ENCODE results near the gene THRB.

The THRB gene

DNA sequence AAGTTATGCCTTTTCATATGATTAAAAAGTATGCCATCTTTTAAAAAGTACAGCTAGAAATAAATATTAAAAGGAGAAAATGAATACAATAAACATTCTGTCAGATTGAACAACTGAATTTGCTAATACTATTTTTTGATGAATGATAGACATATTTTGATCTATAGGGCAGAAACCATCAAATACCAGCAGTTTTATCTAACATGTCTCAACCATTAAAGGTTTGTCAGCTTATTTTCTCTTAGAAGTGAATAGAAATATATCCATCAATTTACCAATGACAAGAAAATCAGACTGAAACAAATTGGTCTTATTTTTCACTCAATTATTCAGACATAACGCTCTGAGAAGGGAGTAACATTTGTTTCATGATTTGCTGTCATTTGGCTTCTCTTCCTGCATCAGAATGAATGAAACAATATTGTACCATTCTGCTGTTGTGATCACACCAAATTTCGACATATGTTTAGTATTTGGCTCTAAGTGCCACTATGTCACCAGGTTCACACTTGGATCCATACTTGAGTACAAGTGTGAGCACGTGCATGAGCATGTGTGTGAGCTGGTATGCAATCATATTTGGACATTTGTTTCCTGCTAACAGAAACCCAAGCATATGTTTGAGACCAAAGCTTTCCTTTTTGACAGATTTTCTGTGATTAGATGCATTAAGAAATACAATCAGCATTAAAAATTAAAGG lies 86.5 kb downstream of the THRB start:
- H3K4me1 ChIP-seq (ENCODE audit: control insufficient read depth, insufficient read depth, low read length): no peaks in the 10 kb centered on the region
- no peaks in the 10 kb centered on the region for H3K9me3 ChIP-seq (ENCODE audit: control insufficient read depth, insufficient read depth, low read depth, low read length)
- CTCF ChIA-PET: no interaction called here

DNA sequence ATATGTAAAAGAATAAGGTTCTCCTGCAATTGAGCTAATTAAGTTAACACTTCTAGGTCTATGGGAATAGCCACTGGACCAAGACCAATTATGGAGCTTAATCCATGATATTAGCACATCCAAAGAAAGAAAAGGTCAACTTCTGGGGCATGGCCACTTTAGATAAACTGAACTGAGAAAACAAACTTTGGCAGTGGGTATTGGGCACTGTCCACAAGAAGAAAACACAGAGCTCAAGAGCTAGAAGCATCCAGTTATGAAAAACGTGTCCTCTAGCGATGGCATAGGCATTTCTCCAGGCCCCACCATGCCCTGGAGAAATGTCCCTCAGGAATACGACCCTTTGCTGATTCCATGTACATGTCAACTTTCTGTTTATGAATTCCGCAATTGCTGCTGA lies 87.8 kb downstream of the THRB start:
- Histone ChIP-seq H3K9me3 (ENCODE audit: control insufficient read depth, insufficient read depth, low read depth, low read length) (no peaks in the 10 kb centered on the region), H3K4me3 (ENCODE audit: low read depth, low read length) (no peak overlapping the region), H3K36me3 (ENCODE audit: control insufficient read depth in 2 of 2, insufficient read depth in 1 of 2, low read length in 2 of 2) (no peaks in the 10 kb centered on the region), H3K27ac (ENCODE audit: extremely low read depth, low read depth, low read length) (no peak overlapping the region), H3K4me1 (ENCODE audit: control insufficient read depth, insufficient read depth, low read length) (peaks cover 2% of the 10 kb centered on the region; the same call in 1 of the 2 replicates)
- TF ChIP-seq ZNF837 (tag by site-specific recombination; IDR thresholded peaks at IDR 0.05) (no peak), ZNF157 (tag by site-specific recombination; IDR thresholded peaks at IDR 0.05) (no peak), ZFP69B (tag by site-specific recombination; IDR thresholded peaks at IDR 0.05) (no peak), ZNF394 (tag by site-specific recombination; IDR thresholded peaks at IDR 0.05; ENCODE audit: borderline replicate concordance) (no peak)
- TF ChIP-seq, protein P1, sequence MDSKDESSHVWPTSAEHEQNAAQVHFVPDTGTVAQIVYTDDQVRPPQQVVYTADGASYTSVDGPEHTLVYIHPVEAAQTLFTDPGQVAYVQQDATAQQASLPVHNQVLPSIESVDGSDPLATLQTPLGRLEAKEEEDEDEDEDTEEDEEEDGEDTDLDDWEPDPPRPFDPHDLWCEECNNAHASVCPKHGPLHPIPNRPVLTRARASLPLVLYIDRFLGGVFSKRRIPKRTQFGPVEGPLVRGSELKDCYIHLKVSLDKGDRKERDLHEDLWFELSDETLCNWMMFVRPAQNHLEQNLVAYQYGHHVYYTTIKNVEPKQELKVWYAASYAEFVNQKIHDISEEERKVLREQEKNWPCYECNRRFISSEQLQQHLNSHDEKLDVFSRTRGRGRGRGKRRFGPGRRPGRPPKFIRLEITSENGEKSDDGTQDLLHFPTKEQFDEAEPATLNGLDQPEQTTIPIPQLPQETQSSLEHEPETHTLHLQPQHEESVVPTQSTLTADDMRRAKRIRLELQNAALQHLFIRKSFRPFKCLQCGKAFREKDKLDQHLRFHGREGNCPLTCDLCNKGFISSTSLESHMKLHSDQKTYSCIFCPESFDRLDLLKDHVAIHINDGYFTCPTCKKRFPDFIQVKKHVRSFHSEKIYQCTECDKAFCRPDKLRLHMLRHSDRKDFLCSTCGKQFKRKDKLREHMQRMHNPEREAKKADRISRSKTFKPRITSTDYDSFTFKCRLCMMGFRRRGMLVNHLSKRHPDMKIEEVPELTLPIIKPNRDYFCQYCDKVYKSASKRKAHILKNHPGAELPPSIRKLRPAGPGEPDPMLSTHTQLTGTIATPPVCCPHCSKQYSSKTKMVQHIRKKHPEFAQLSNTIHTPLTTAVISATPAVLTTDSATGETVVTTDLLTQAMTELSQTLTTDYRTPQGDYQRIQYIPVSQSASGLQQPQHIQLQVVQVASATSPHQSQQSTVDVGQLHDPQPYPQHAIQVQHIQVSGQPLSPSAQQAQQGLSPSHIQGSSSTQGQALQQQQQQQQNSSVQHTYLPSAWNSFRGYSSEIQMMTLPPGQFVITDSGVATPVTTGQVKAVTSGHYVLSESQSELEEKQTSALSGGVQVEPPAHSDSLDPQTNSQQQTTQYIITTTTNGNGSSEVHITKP (tag by site-specific recombination; IDR thresholded peaks at IDR 0.05): no peak
- ChIA-PET CTCF (no interaction called here), POLR2A (no interaction called here)

More for the DNA sequence above, 86.5 kb downstream of the THRB start:
- POLR2A ChIA-PET: no interaction called here
- no peak overlapping the region for H3K4me3 ChIP-seq (ENCODE audit: low read depth, low read length)
- no peak overlapping the region for H3K27ac ChIP-seq (ENCODE audit: extremely low read depth, low read depth, low read length)
- TF ChIP-seq ZNF311 (tag by site-specific recombination; IDR thresholded peaks at IDR 0.05; ENCODE audit: borderline replicate concordance) (no peak), ZNF157 (tag by site-specific recombination; IDR thresholded peaks at IDR 0.05) (no peak), MZF1 (tag by site-specific recombination; IDR thresholded peaks at IDR 0.05; ENCODE audit: borderline replicate concordance) (no peak), ZNF175 (tag by site-specific recombination; IDR thresholded peaks at IDR 0.05) (no peak)
- TF ChIP-seq, protein P2, sequence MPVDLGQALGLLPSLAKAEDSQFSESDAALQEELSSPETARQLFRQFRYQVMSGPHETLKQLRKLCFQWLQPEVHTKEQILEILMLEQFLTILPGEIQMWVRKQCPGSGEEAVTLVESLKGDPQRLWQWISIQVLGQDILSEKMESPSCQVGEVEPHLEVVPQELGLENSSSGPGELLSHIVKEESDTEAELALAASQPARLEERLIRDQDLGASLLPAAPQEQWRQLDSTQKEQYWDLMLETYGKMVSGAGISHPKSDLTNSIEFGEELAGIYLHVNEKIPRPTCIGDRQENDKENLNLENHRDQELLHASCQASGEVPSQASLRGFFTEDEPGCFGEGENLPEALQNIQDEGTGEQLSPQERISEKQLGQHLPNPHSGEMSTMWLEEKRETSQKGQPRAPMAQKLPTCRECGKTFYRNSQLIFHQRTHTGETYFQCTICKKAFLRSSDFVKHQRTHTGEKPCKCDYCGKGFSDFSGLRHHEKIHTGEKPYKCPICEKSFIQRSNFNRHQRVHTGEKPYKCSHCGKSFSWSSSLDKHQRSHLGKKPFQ (tag by site-specific recombination; IDR thresholded peaks at IDR 0.05): 0 out of 2 replicates have a peak, but pooled peaks have one; percentile 47
- no peaks in the 10 kb centered on the region for H3K36me3 ChIP-seq (ENCODE audit: control insufficient read depth in 2 of 2, insufficient read depth in 1 of 2, low read length in 2 of 2)

DNA sequence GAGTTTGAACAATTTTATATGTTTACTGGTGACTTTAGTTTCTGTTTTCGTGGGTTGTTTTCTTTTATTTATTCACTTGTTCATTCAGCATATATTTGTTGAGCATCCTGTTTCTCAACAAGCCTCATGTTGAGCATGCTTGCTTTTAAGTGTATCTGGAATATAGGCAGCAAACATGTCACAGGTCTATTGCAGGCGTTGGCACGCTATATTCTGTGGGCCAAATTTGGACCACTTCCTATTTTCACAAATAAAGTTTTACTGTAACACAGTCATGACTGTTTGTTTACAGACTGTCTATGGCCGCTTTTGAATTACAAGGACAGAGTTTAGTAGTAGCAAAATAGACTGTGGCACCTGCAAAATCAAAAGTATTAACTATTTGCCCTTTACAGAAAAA lies 89.6 kb downstream of the THRB start:
- ChIA-PET POLR2A (no interaction called here), CTCF (no interaction called here)
- Histone ChIP-seq H3K36me3 (ENCODE audit: control insufficient read depth in 2 of 2, insufficient read depth in 1 of 2, low read length in 2 of 2) (no peaks in the 10 kb centered on the region), H3K4me1 (ENCODE audit: control insufficient read depth, insufficient read depth, low read length) (peaks cover 13% of the 10 kb centered on the region), H3K9me3 (ENCODE audit: control insufficient read depth, insufficient read depth, low read depth, low read length) (no peaks in the 10 kb centered on the region), H3K27ac (ENCODE audit: extremely low read depth, low read depth, low read length) (no peak overlapping the region), H3K4me3 (ENCODE audit: low read depth, low read length) (no peak overlapping the region)
- no peak for TF ChIP-seq ZNF239 (tag by site-specific recombination; IDR thresholded peaks at IDR 0.05)
- TF ChIP-seq, protein P3, sequence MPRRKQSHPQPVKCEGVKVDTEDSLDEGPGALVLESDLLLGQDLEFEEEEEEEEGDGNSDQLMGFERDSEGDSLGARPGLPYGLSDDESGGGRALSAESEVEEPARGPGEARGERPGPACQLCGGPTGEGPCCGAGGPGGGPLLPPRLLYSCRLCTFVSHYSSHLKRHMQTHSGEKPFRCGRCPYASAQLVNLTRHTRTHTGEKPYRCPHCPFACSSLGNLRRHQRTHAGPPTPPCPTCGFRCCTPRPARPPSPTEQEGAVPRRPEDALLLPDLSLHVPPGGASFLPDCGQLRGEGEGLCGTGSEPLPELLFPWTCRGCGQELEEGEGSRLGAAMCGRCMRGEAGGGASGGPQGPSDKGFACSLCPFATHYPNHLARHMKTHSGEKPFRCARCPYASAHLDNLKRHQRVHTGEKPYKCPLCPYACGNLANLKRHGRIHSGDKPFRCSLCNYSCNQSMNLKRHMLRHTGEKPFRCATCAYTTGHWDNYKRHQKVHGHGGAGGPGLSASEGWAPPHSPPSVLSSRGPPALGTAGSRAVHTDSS (tag by site-specific recombination; IDR thresholded peaks at IDR 0.05): no peak
- TF ChIP-seq, protein P4, sequence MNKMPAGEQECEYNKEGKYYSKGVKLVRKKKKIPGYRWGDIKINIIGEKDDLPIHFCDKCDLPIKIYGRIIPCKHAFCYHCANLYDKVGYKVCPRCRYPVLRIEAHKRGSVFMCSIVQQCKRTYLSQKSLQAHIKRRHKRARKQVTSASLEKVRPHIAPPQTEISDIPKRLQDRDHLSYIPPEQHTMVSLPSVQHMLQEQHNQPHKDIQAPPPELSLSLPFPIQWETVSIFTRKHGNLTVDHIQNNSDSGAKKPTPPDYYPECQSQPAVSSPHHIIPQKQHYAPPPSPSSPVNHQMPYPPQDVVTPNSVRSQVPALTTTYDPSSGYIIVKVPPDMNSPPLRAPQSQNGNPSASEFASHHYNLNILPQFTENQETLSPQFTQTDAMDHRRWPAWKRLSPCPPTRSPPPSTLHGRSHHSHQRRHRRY (tag by site-specific recombination; IDR thresholded peaks at IDR 0.05): no peak
- TF ChIP-seq ZXDB (tag by site-specific recombination; IDR thresholded peaks at IDR 0.05): no peak
- TF ChIP-seq, protein P5, sequence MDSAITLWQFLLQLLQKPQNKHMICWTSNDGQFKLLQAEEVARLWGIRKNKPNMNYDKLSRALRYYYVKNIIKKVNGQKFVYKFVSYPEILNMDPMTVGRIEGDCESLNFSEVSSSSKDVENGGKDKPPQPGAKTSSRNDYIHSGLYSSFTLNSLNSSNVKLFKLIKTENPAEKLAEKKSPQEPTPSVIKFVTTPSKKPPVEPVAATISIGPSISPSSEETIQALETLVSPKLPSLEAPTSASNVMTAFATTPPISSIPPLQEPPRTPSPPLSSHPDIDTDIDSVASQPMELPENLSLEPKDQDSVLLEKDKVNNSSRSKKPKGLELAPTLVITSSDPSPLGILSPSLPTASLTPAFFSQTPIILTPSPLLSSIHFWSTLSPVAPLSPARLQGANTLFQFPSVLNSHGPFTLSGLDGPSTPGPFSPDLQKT (IDR thresholded peaks at IDR 0.05; ENCODE audit: borderline replicate concordance, low read depth, low read length): no peak
- TF ChIP-seq ZNF623 (tag by site-specific recombination; IDR thresholded peaks at IDR 0.05): no peak
- no peak for TF ChIP-seq PRDM1 (tag by site-specific recombination; IDR thresholded peaks at IDR 0.05)
- TF ChIP-seq ZNF548 (tag by site-specific recombination; IDR thresholded peaks at IDR 0.05): no peak
- no peak for TF ChIP-seq ZNF174 (tag by site-specific recombination; IDR thresholded peaks at IDR 0.05)
- TF ChIP-seq, protein P6, sequence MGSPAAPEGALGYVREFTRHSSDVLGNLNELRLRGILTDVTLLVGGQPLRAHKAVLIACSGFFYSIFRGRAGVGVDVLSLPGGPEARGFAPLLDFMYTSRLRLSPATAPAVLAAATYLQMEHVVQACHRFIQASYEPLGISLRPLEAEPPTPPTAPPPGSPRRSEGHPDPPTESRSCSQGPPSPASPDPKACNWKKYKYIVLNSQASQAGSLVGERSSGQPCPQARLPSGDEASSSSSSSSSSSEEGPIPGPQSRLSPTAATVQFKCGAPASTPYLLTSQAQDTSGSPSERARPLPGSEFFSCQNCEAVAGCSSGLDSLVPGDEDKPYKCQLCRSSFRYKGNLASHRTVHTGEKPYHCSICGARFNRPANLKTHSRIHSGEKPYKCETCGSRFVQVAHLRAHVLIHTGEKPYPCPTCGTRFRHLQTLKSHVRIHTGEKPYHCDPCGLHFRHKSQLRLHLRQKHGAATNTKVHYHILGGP (tag by site-specific recombination; IDR thresholded peaks at IDR 0.05): no peak
- TF ChIP-seq ZNF426 (tag by site-specific recombination; IDR thresholded peaks at IDR 0.05): no peak
- TF ChIP-seq ZBTB1 (tag by site-specific recombination; IDR thresholded peaks at IDR 0.05): no peak
